Measurements from ENCODE around the gene GALNTL6.

DNA sequence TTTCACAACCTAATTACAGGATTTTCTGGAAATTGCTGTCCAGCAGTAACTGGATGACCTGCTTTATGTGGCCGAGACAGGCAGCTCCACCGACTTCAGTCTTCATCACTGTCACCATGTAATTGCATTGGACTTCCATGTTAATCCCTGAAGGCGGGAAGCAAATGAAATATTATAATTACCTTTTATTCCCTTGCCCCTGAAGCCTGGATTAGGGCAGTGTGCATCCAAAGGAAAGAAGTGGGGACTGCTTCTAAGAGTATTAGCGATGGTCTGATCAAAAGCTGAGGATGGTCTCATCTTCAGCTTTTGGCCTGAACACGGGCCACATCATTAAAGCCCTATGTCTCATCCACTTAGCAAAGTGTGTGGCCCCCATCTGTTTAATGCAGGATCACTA lies 1043.8 kb downstream of the GALNTL6 start:
- TF ChIP-seq, protein P1, sequence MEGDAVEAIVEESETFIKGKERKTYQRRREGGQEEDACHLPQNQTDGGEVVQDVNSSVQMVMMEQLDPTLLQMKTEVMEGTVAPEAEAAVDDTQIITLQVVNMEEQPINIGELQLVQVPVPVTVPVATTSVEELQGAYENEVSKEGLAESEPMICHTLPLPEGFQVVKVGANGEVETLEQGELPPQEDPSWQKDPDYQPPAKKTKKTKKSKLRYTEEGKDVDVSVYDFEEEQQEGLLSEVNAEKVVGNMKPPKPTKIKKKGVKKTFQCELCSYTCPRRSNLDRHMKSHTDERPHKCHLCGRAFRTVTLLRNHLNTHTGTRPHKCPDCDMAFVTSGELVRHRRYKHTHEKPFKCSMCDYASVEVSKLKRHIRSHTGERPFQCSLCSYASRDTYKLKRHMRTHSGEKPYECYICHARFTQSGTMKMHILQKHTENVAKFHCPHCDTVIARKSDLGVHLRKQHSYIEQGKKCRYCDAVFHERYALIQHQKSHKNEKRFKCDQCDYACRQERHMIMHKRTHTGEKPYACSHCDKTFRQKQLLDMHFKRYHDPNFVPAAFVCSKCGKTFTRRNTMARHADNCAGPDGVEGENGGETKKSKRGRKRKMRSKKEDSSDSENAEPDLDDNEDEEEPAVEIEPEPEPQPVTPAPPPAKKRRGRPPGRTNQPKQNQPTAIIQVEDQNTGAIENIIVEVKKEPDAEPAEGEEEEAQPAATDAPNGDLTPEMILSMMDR (IDR thresholded peaks at IDR 0.05; ENCODE audit: insufficient read depth, low read depth, low read length) = no peak
- TF ChIP-seq EZH2 (IDR thresholded peaks at IDR 0.05; ENCODE audit: insufficient read depth, low read length) = no peak
